IMR-90 (cell line): ENCODE measurements around the gene CFAP61.

ENCODE experiments used
- CHD1 ChIP-seq: IDR thresholded peaks from 2 replicates; pipeline ENCODE4 v1.6.1; 2012; ENCODE audit warnings: low read depth, low read length, improper control_type of control experiment
- FOS ChIP-seq: fragments of 150-350 bp; IDR thresholded peaks from 2 replicates; pipeline ENCODE4 v1.6.1; 2016; ENCODE audit warnings: low read depth, low read length
- MAFK ChIP-seq: IDR thresholded peaks from 2 replicates; pipeline ENCODE4 v1.6.1; 2012; ENCODE audit warnings: low read depth, low read length, improper control_type of control experiment
- POLR2A ChIP-seq: IDR thresholded peaks from 2 replicates; pipeline ENCODE4 v1.6.1; 2012; ENCODE audit warnings: mild to moderate bottlenecking, low read depth, low read length
- RAD21 ChIP-seq: IDR thresholded peaks from 2 replicates; pipeline ENCODE4 v1.6.1; 2012; ENCODE audit warnings: low read length, improper control_type of control experiment
- RFX5 ChIP-seq: IDR thresholded peaks from 2 replicates; pipeline ENCODE4 v1.8.0; 2012; ENCODE audit warnings: low read depth, mild to moderate bottlenecking, low read length, moderate library complexity
- SMC3 ChIP-seq: fragments of 150-350 bp; IDR thresholded peaks from 2 replicates; pipeline ENCODE4 v1.6.1; 2016; ENCODE audit warnings: low read depth, mild to moderate bottlenecking, antibody characterized with exemption, low read length, moderate library complexity
- TF ChIP-seq, protein P1 (sequence below): fragments of 150-350 bp; IDR thresholded peaks from 2 replicates; pipeline ENCODE4 v1.6.1; 2017; ENCODE audit warnings: mild to moderate bottlenecking, antibody characterized with exemption, low read length, low read depth
- TF ChIP-seq, protein P2 (sequence below): conservative IDR thresholded peaks from 2 replicates; pipeline ENCODE4 v1.5.1; 2012; ENCODE audit warnings: mild to moderate bottlenecking, low read depth, low read length, improper control_type of control experiment

DNA sequence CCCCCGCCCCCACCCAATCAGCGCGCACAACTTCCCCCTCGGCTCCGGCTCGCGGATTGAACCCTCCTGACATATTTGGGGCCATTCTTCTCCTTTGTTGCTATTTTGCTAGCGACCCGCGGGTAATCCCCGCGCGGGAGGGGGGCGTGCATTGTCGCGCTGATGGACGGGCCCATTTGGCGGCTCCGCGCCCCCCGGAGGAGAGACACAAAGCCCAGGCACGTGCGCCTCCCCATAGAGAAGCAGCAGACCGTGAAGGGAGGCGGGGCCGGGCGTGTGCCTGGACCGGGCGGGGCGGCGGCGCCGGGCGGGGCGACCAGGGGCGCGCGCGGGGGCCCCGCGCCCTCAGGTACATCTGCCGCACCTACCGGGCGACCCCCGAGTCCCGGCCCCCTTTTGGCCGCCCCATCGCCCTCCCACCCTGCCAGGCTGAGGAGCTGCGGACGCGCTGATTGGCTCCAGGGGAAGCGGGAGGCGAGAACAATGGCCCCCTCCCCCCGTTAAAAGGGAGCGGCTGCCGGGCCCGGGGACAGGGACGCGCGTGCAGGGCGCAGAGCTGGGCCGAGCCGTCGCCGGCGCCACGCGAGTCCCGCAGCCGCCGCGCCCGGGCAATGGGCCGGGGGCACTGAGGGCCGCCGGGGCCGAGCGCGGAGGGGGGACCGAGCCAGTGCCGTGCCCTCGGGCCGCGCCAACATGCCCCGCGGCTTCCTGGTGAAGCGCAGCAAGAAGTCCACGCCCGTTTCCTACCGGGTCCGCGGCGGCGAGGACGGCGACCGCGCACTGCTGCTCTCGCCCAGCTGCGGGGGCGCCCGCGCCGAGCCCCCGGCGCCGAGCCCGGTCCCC is 315.5 kb downstream of the CFAP61 start, which contains the start of gene INSM1:
- no peak for TF ChIP-seq SMC3
- TF ChIP-seq POLR2A, result no peak
- TF ChIP-seq, protein P1, sequence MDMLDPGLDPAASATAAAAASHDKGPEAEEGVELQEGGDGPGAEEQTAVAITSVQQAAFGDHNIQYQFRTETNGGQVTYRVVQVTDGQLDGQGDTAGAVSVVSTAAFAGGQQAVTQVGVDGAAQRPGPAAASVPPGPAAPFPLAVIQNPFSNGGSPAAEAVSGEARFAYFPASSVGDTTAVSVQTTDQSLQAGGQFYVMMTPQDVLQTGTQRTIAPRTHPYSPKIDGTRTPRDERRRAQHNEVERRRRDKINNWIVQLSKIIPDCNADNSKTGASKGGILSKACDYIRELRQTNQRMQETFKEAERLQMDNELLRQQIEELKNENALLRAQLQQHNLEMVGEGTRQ, result no peak
- TF ChIP-seq, protein P2, sequence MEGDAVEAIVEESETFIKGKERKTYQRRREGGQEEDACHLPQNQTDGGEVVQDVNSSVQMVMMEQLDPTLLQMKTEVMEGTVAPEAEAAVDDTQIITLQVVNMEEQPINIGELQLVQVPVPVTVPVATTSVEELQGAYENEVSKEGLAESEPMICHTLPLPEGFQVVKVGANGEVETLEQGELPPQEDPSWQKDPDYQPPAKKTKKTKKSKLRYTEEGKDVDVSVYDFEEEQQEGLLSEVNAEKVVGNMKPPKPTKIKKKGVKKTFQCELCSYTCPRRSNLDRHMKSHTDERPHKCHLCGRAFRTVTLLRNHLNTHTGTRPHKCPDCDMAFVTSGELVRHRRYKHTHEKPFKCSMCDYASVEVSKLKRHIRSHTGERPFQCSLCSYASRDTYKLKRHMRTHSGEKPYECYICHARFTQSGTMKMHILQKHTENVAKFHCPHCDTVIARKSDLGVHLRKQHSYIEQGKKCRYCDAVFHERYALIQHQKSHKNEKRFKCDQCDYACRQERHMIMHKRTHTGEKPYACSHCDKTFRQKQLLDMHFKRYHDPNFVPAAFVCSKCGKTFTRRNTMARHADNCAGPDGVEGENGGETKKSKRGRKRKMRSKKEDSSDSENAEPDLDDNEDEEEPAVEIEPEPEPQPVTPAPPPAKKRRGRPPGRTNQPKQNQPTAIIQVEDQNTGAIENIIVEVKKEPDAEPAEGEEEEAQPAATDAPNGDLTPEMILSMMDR, result no peak
- TF ChIP-seq FOS, result no peak
- TF ChIP-seq RFX5, result no peak
- no peak for TF ChIP-seq MAFK
- no peak for TF ChIP-seq CHD1
- TF ChIP-seq RAD21, result no peak
